GM12864 (cell line): Measurements from ENCODE around the gene CASZ1.
A peak's percentile ranks its signal among the peaks of the same experiment; 100 is the strongest.

ENCODE experiments used
- DNase-seq: peaks from one replicate; pipeline ENCODE4 v3.0.0-alpha.2; 2011; ENCODE audit warnings: low read depth
- H3K4me3 ChIP-seq: 2 replicates; pipeline ENCODE4 v1.5.1; 2011; ENCODE audit warnings: mild to moderate bottlenecking, low read depth, low read length, control low read depth
- TF ChIP-seq, protein P1 (sequence below): IDR thresholded peaks from 2 replicates; pipeline ENCODE4 v1.5.1; 2011; ENCODE audit warnings: low read depth, mild to moderate bottlenecking, moderate library complexity, low read length, control low read depth, inconsistent platforms; ENCODE audit errors: missing control alignments

Gene CASZ1

DNA sequence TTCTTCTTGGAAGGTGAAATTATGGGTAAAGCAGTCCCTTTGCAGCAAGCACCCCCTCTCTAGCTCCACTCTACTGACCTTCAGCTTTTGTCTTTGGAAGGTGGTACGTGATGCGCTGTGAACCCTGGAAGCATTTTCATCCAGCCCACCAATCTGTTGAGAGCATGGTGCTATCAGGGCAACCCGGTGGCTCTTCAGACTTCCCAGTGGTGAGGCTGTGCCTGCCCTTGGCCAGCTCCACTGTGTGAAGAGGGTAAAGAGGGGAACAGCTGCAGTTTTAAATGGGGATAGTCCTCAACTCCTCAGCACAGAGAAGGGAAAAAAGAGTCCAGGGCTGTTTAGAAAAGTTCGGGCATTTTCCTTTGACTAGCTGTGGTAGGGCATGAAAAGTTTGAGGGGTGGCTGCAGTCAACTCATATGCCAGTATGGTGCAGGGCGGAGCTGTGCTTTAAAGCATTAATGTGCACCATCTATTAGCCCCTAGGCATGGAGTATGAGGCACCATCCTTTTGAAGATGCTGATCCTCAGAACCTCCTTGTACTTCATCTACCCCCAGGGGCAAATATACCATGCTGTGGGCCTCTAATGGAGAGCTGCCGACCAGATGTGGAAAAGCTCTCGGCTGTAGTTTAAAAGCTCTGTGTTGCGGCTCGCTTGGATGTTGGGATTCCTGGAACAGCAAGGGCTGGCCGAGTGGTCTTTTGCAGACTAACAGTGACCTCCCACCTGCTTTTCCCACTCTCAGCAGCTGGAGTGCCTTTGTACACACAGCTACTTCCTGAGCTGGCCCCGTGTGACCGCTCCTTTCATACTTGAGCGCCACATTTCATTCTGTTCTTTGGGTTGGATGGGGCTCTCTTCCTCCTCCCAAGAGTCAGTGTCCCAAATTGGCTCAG is 198.7 kb downstream of the CASZ1 start:
- no peak for DNase-seq
- H3K4me3 ChIP-seq: no peak overlapping the region
- TF ChIP-seq, protein P1, sequence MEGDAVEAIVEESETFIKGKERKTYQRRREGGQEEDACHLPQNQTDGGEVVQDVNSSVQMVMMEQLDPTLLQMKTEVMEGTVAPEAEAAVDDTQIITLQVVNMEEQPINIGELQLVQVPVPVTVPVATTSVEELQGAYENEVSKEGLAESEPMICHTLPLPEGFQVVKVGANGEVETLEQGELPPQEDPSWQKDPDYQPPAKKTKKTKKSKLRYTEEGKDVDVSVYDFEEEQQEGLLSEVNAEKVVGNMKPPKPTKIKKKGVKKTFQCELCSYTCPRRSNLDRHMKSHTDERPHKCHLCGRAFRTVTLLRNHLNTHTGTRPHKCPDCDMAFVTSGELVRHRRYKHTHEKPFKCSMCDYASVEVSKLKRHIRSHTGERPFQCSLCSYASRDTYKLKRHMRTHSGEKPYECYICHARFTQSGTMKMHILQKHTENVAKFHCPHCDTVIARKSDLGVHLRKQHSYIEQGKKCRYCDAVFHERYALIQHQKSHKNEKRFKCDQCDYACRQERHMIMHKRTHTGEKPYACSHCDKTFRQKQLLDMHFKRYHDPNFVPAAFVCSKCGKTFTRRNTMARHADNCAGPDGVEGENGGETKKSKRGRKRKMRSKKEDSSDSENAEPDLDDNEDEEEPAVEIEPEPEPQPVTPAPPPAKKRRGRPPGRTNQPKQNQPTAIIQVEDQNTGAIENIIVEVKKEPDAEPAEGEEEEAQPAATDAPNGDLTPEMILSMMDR: no peak

DNA sequence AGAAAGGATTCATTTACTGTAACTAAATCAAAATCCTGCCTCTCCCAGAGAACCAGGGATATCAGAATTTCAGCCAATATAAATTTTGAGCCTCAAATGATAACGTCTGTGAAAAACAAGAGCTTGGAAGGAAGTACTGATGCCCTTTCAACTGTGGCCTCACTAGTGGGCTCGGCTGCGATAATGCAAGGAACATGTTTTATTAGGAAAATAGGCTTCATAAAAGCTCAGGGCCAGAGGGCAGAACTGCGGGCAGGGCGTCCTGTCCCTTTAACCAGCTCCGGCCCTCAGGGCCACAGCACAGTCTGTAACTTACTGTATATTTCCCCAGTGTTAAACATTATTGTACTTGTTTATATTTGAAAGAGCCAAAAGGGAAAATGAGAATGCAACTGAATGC is 199.7 kb downstream of the CASZ1 start:
- H3K4me3 ChIP-seq: no peak overlapping the region
- TF ChIP-seq, protein P1: no peak
- DNase-seq: no peak

DNA sequence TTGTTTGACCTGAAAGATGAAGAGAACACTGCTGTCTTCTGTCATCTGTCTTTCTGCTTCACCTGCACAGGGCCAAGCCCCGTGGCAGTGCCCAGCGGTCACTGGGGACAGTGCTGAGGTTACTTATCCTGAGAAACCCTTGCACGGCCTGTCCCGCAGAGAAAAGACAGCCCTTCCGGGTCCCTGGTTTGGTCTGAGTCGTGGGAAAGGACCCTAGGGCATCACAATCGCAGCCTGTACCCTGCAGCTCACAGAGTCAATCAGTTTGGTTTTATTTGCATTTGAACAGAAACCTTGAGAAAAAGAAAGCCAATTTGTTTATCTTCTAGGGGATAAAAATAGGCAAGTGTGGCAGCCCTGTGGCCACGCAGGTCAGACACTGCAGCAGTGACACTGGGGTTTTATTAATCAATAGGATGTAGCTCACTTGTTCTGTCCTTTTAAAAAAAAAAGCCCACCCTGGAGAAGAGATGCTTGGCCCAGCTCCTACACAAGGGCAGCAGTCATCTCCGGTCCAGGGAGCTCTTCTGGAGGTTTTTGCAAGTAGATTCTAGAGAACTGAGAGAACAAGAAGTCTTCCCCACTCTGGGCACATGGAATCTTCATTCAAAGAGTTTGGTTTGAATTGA is 201.7 kb downstream of the CASZ1 start:
- peak overlapping the region; percentile 31 for H3K4me3 ChIP-seq
- TF ChIP-seq, protein P1: no peak
- no peak for DNase-seq

DNA sequence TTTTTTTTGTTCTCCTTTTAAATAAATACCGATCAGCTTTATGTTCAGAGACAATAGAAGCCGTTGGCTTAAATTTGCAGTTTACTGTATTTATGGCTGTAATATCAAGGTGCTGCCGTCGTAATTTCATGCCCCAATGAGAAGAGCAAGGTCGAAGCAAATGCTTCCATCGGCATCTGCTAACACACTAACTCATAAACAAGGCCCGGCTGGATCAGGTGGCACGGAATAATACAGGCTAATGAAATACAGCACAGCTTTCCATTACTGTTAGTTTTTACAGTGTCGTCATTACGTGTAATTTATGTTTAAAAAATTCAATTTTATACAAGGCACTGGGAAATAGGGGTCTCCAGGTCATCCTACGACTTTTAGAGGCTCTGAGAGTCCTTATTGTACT is 202.7 kb downstream of the CASZ1 start:
- H3K4me3 ChIP-seq: no peak overlapping the region
- DNase-seq: no peak
- TF ChIP-seq, protein P1: no peak

DNA sequence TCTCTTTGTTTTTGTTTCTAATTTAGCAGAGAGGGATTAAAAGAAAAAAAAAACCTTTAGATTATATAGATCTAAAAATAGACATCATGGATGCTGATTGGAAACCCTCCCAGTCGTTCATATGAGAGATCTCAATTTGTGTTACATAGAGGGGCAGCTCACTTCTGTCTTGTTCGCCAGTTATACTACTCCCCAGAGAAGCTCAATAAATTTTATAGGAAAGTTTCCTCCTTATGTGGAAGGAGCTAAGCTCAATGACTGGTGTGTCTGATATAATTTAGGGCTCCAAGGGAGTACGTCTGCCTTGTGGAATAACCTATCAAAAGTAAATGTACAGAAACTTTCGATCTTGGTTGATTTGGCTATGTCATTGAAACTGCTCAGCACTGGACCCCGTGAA is 204.1 kb downstream of the CASZ1 start:
- no peak overlapping the region for H3K4me3 ChIP-seq
- no peak for DNase-seq
- TF ChIP-seq, protein P1: no peak

DNA sequence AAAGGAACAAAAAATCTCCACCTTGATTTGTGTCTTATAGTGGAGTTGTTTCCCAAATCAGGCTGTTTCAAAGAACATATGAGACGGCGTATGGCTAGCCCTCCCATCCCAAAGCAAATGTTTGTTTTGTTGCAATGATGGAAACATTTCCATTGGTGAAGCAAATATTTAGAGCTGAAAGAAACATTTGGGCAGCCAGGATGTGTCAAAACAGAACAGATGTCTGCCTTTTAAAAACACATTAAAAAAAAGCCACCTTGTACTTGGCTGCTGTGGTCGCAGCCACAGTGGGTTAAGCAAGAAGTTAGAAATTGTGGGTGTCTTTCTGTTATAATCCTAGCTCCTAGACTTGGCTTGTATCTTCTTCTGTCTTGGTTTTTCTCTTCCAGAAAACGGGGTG is 205.4 kb downstream of the CASZ1 start:
- no peak overlapping the region for H3K4me3 ChIP-seq
- TF ChIP-seq, protein P1: no peak
- DNase-seq: no peak
